ENCODE results near the gene OR10A6. TPM values are rescaled to one million over a fixed set of nuclear protein-coding genes. Genes with fewer than 3 reads are reported as not detected.

OR10A6 gene
- total and polyA plus RNA-seq, 10 donors, result not detected

GRCh38 chr11:7949934-7950333 lies 18.9 kb upstream of the OR10A6 start:
- intact Hi-C loops (cut with DNase I; ENCODE audit: low total_unique reads), result no loop called here
- 85 to 97% (median 87%) methylated on average over 1 of the region's 1 CpG for WGBS, 5 donors

GRCh38 chr11:7944123-7944522 lies 13.1 kb upstream of the OR10A6 start:
- TF ChIP-seq CTCF (IDR thresholded peaks at IDR 0.05 in 8 of 11, conservative IDR thresholded peaks at IDR 0.05 in 3 of 11) (no peak), POLR2AphosphoS5 (IDR thresholded peaks at IDR 0.05) (no peak), POLR2A (IDR thresholded peaks at IDR 0.05) (no peak)
- intact Hi-C loops (cut with DNase I; ENCODE audit: low total_unique reads), result no loop called here
- Histone ChIP-seq H3K9me3 (peaks cover 4 to 47% (median 34%) of the 10 kb centered on the region in 8 donors), H3K27me3 (replicated peaks in 1 of 7) (peaks cover 0 to 13% (median 0%) of the 10 kb centered on the region in 7 donors), H3K36me3 (no peaks in the 10 kb centered on the region), H3K27ac (no peak overlapping the region), H3K4me1 (no peaks in the 10 kb centered on the region), H3K4me3 (no peak overlapping the region)
- 79 to 96% (median 88%) methylated on average over 2 of the region's 2 CpGs for WGBS, 5 donors
- DNase-seq, result no peak

More at GRCh38 chr11:7949934-7950333, 18.9 kb upstream of the OR10A6 start:
- no peaks in the 10 kb centered on the region for H3K36me3 ChIP-seq
- no peaks in the 10 kb centered on the region for H3K4me1 ChIP-seq
- peaks cover 0 to 13% (median 0%) of the 10 kb centered on the region in 7 donors for H3K27me3 ChIP-seq (replicated peaks in 1 of 7)
- TF ChIP-seq POLR2AphosphoS5 (IDR thresholded peaks at IDR 0.05), result no peak
- TF ChIP-seq POLR2A (IDR thresholded peaks at IDR 0.05), result no peak
- TF ChIP-seq CTCF (IDR thresholded peaks at IDR 0.05 in 8 of 11, conservative IDR thresholded peaks at IDR 0.05 in 3 of 11), result no peak
- H3K27ac ChIP-seq, result no peak overlapping the region
- H3K4me3 ChIP-seq, result no peak overlapping the region
- H3K9me3 ChIP-seq, result peaks cover 0 to 14% (median 7%) of the 10 kb centered on the region in 8 donors
- DNase-seq, result no peak

- H3K4me1 ChIP-seq, result no peaks in the 10 kb centered on the region
- intact Hi-C loops (cut with DNase I; ENCODE audit: low total_unique reads), result no loop called here
- no peaks in the 10 kb centered on the region for H3K36me3 ChIP-seq
- peaks cover 4 to 47% (median 34%) of the 10 kb centered on the region in 8 donors for H3K9me3 ChIP-seq
- DNase-seq, result no peak
- H3K27me3 ChIP-seq (replicated peaks in 1 of 7), result peaks cover 0 to 9% (median 0%) of the 10 kb centered on the region in 7 donors
- no peak within 1 kb of the TSS for H3K4me3 ChIP-seq
- 82 to 92% (median 90%) methylated on average over 2 of the region's 2 CpGs for WGBS, 5 donors
- no peak within 1 kb of the TSS for H3K27ac ChIP-seq
- TF ChIP-seq POLR2AphosphoS5 (IDR thresholded peaks at IDR 0.05) (no peak), POLR2A (IDR thresholded peaks at IDR 0.05) (no peak)
Measured at GRCh38 chr11:7941608-7942007, 10.5 kb upstream of the OR10A6 start, which contains the start of gene OR10A3. Gene OR10A3, minus strand, starts transcription at chr11:7941708. Its CDS starts 2,188 bp downstream, at chr11:7939520.

GRCh38 chr11:7941146-7941545 lies 10.1 kb upstream of the OR10A6 start:
- Histone ChIP-seq H3K4me3 (no peak overlapping the region), H3K27me3 (replicated peaks in 1 of 7) (peaks cover 0 to 9% (median 0%) of the 10 kb centered on the region in 7 donors), H3K36me3 (no peaks in the 10 kb centered on the region), H3K27ac (no peak overlapping the region), H3K9me3 (peaks cover 4 to 45% (median 34%) of the 10 kb centered on the region in 8 donors), H3K4me1 (no peaks in the 10 kb centered on the region)
- intact Hi-C loops (cut with DNase I; ENCODE audit: low total_unique reads), result no loop called here
- TF ChIP-seq CTCF (IDR thresholded peaks at IDR 0.05 in 8 of 11, conservative IDR thresholded peaks at IDR 0.05 in 3 of 11), result no peak
- TF ChIP-seq POLR2A (IDR thresholded peaks at IDR 0.05), result no peak
- TF ChIP-seq POLR2AphosphoS5 (IDR thresholded peaks at IDR 0.05), result no peak
- DNase-seq, result no peak
- 54 to 73% (median 68%) methylated on average over 5 of the region's 5 CpGs for WGBS, 5 donors

All from spleen (tissue), 11 donors.